Activated T-helper 2 cell treated with anti-CD3 and anti-CD28 coated beads, Interferon-gamma antibody, Interleukin-2, Interleukin-4, amounts not matched to agents 10 μg/mL and 5 μg/mL and 100 μg/mL, durations not matched to agents 14 hours and 24 hours and 36 hours (primary cell): ENCODE results near the gene CHAD. TPM values are rescaled to one million over a fixed set of nuclear protein-coding genes. Genes with fewer than 3 reads are reported as not detected.

Experiments
- DNase-seq: peaks from one replicate; pipeline ENCODE4 v3.0.0; 2021; ENCODE audit warnings: low spot score
- H3K27ac Mint-ChIP-seq: one replicate; pipeline ENCODE4 v1.8.0; 2021; ENCODE audit warnings: mixed read lengths
- H3K27me3 Mint-ChIP-seq: one replicate; pipeline ENCODE4 v1.8.0; 2021; ENCODE audit warnings: low read depth, mixed read lengths
- H3K36me3 Mint-ChIP-seq: one replicate; pipeline ENCODE4 v1.8.0; 2021; ENCODE audit warnings: low read depth, mixed read lengths
- H3K4me1 Mint-ChIP-seq: one replicate; pipeline ENCODE4 v1.8.0; 2021; ENCODE audit warnings: low read depth, mixed read lengths
- H3K4me3 Mint-ChIP-seq: one replicate; pipeline ENCODE4 v1.8.0; 2021; ENCODE audit warnings: low read depth, mild to moderate bottlenecking, moderate library complexity, mixed read lengths
- H3K9me3 Mint-ChIP-seq: one replicate; pipeline ENCODE4 v1.8.0; 2021; ENCODE audit warnings: mixed read lengths
- intact Hi-C: fragments of 100-400 bp; cut with micrococcal nuclease; formaldehyde crosslinking; loops from one replicate; pipeline ENCODE4 v1.15.1; 2023
- total RNA-seq: library from RNA; stranded (reverse); gene quantifications from 2 replicates; pipeline ENCODE4 v1.2.3, GENCODE V29; 2022

The CHAD gene
- total RNA-seq, 1 donor from 2014 or later, result not detected

GRCh38 chr17:50487213-50488096 lies 18.8 kb upstream of the CHAD start:
- H3K4me3 Mint-ChIP-seq, result no peak overlapping the region
- H3K27ac Mint-ChIP-seq, result no peak overlapping the region
- H3K27me3 Mint-ChIP-seq, result no peaks in the 10 kb centered on the region
- DNase-seq, result no peak
- peaks cover 4% of the 10 kb centered on the region for H3K4me1 Mint-ChIP-seq
- H3K9me3 Mint-ChIP-seq, result no peaks in the 10 kb centered on the region
- H3K36me3 Mint-ChIP-seq, result peaks cover 29% of the 10 kb centered on the region
- intact Hi-C loops, result loop anchor here (10.0 kb wide), 1 partner anchor 217 kb away; the partner anchor contains the start of gene ANKRD40

DNA sequence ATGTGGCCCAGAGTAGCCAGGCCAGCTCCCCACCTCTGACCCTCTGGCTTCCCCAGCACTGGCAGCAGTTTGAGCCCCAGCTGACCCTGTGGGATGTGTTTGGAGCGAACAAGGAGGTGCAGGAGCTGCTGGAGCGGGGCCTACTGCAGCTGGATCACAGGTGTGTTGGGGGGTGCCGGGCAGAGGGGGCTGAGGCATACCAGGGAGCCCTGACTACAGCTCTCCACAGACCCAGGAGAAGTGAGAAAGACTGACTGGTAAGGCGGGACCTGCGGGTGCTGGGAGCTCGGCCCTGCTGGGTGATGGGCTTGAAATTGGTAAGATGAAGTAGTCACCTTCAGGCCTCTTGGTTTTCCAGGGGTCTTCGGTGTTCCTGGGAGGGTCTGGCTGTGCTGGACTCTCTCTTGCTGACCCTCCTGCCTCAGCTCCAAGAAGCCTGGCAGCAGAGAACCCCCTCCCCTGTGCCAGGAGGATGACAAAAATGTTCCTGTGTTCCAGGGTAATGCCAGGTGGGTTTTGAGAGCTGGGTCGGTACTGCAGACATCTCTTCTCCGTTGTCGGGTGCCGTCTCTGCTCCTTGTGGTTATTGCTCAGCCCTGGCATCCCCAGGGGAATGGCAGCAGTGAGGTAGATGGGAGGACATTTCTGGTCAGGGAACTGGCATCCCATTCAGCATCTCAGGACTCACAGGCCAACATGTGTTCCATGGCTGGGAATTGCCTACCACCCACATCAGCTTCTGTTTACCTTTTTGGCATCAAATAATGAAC lies 15.9 kb upstream of the CHAD start:
- H3K4me1 Mint-ChIP-seq, result peaks cover 11% of the 10 kb centered on the region
- H3K27ac Mint-ChIP-seq, result no peak overlapping the region
- no peak overlapping the region for H3K4me3 Mint-ChIP-seq
- H3K27me3 Mint-ChIP-seq, result no peaks in the 10 kb centered on the region
- intact Hi-C loops, result loop anchor here (5.0 to 10.0 kb wide), 2 partner anchors 143 to 220 kb away; partner anchors contain the start of gene ANKRD40
- H3K9me3 Mint-ChIP-seq, result no peaks in the 10 kb centered on the region
- no peak for DNase-seq
- H3K36me3 Mint-ChIP-seq, result peaks cover 34% of the 10 kb centered on the region

GRCh38 chr17:50483266-50483665 lies 14.6 kb upstream of the CHAD start:
- H3K27me3 Mint-ChIP-seq, result no peaks in the 10 kb centered on the region
- intact Hi-C loops, result loop anchor here (5.0 to 10.0 kb wide), 2 partner anchors 144 to 222 kb away; partner anchors contain the start of gene ANKRD40
- no peaks in the 10 kb centered on the region for H3K9me3 Mint-ChIP-seq
- peaks cover 15% of the 10 kb centered on the region for H3K4me1 Mint-ChIP-seq
- no peak overlapping the region for H3K27ac Mint-ChIP-seq
- no peak overlapping the region for H3K4me3 Mint-ChIP-seq
- peaks cover 36% of the 10 kb centered on the region for H3K36me3 Mint-ChIP-seq
- DNase-seq, result no peak

DNA sequence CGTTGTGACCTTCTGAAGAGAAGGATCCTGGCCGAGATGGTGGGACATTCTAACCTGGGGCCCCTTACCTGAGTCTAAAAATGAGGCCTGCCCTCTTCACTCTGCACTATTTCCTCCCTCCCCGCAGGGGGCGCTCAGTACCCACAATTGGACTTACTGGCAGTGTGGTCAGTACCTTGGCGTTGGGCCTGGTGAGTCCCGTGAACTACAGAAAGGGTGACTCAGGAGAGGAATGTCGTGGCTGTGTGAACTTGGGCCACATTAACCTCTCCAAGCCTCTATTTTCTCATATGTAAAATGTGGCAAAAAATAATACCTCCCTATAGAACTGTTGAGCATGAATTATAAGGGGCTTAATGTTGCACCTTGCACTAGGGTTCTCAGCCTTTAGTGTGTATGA lies 13.8 kb upstream of the CHAD start:
- peak; percentile 64 for DNase-seq
- intact Hi-C loops, result loop anchor here (1.0 to 10.0 kb wide), 3 partner anchors 60 to 222 kb away; partner anchors contain the start of gene ANKRD40
- Mint-ChIP-seq H3K27me3 (no peaks in the 10 kb centered on the region), H3K4me1 (peaks cover 18% of the 10 kb centered on the region), H3K36me3 (peaks cover 36% of the 10 kb centered on the region), H3K4me3 (no peak overlapping the region), H3K27ac (peak overlapping the region; percentile 63), H3K9me3 (no peaks in the 10 kb centered on the region)

DNA sequence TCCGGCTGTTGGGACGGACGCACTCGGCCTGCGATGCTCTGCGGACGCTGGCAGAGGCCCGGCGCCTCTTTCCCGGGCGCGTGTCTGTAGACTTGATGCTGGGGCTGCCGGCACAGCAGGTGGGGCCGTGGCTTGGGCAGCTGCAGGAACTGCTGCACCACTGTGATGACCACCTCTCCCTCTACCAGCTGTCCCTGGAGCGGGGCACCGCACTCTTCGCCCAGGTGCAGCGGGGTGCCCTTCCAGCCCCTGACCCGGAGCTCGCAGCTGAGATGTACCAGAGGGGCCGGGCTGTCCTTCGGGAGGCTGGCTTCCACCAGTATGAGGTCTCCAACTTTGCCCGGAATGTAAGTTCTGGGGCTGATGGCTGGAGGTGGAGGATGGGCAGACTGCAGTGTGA lies 13.4 kb upstream of the CHAD start:
- H3K27ac Mint-ChIP-seq, result no peak overlapping the region
- no peak for DNase-seq
- intact Hi-C loops, result loop anchor here (1.0 to 10.0 kb wide), 3 partner anchors 60 to 223 kb away; partner anchors contain the start of gene ANKRD40
- H3K4me3 Mint-ChIP-seq, result no peak overlapping the region
- H3K27me3 Mint-ChIP-seq, result no peaks in the 10 kb centered on the region
- H3K4me1 Mint-ChIP-seq, result peaks cover 18% of the 10 kb centered on the region
- H3K9me3 Mint-ChIP-seq, result no peaks in the 10 kb centered on the region
- peaks cover 36% of the 10 kb centered on the region for H3K36me3 Mint-ChIP-seq

- Mint-ChIP-seq H3K27me3 (no peaks in the 10 kb centered on the region), H3K36me3 (peaks cover 36% of the 10 kb centered on the region), H3K4me3 (no peak overlapping the region), H3K27ac (no peak overlapping the region), H3K4me1 (peaks cover 18% of the 10 kb centered on the region), H3K9me3 (no peaks in the 10 kb centered on the region)
- intact Hi-C loops, result loop anchor here (1.0 to 10.0 kb wide), 3 partner anchors 61 to 223 kb away; partner anchors contain the start of gene ANKRD40
- no peak for DNase-seq
Observed at GRCh38 chr17:50481648-50482047, 13.0 kb upstream of the CHAD start.

DNA sequence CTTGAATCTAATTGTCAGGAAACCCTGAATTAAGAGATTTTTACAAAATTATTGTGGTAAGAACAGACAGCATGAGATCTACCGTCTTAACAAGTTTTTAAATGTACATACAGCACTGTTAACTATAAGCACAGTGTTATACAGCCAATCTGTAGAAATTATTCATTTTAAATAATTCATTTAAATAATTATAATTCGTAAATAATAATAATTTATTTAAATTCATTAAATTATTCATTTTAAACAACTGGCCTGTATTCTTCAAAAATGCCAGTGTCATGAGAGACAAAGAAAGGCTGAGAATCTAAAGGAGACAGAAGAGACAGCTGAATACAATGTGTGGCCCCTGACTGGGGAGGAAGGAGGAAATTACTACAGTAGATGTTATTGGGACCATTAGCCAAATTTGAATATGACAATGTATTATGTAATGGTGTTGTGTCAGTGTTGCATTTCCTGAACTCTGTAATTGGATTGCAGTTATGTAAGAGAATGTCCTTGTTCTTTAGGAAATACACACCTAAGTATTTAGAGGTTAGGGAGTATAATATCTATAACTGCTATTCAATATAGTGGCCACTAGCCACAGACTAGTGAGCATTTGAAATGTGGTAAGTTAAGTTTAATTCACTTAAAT lies 12.3 kb upstream of the CHAD start:
- intact Hi-C loops, result loop anchor here (5.0 to 10.0 kb wide), 2 partner anchors 146 to 224 kb away; partner anchors contain the start of gene ANKRD40
- H3K4me1 Mint-ChIP-seq, result peaks cover 18% of the 10 kb centered on the region
- H3K9me3 Mint-ChIP-seq, result no peaks in the 10 kb centered on the region
- peaks cover 4% of the 10 kb centered on the region for H3K27me3 Mint-ChIP-seq
- DNase-seq, result no peak
- H3K4me3 Mint-ChIP-seq, result no peak overlapping the region
- H3K36me3 Mint-ChIP-seq, result peaks cover 36% of the 10 kb centered on the region
- no peak overlapping the region for H3K27ac Mint-ChIP-seq

DNA sequence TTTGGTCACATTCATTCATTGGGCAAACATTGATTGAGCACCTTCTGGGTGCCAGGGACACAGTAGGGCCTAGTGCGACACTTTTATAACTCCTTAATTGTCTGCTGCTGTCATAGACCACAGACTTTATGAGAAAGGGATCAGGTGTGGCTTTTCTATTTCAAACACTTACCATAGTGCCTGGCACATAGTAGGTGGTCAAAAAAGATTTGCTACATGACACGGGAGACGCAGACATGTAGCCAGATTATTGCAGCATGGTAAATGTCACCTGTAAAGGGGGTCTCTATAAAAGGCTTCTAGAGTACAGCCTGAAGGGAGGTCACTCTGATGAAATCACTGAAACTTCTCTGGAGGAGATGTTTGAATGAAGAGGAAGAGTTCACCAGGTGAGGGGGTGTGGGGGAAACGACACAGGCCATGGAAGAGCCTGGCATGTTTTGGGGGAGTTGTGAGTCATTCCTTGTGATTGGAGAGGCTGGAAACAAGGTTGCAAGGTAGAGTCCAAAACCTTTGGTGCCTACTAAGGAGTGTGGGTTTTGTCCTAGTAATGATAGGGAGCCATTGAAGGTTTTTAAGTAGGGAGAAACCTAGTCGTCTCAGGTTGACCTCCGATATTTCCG lies 11.6 kb upstream of the CHAD start:
- Mint-ChIP-seq H3K27ac (no peak overlapping the region), H3K4me1 (peaks cover 18% of the 10 kb centered on the region)
- intact Hi-C loops, result loop anchor here (5.0 to 10.0 kb wide), 2 partner anchors 147 to 225 kb away; partner anchors contain the start of gene ANKRD40

GRCh38 chr17:50479522-50480141 lies 11.0 kb upstream of the CHAD start:
- intact Hi-C loops, result loop anchor here (2.0 to 10.0 kb wide), 4 partner anchors 29 to 275 kb away; partner anchors contain the start of genes ANKRD40, COL1A1 and MYCBPAP

More for the DNA sequence above, 11.6 kb upstream of the CHAD start:
- H3K4me3 Mint-ChIP-seq, result peak overlapping the region; percentile 84
- H3K36me3 Mint-ChIP-seq, result peaks cover 31% of the 10 kb centered on the region
- DNase-seq, result no peak
- no peaks in the 10 kb centered on the region for H3K9me3 Mint-ChIP-seq
- peaks cover 4% of the 10 kb centered on the region for H3K27me3 Mint-ChIP-seq

DNA sequence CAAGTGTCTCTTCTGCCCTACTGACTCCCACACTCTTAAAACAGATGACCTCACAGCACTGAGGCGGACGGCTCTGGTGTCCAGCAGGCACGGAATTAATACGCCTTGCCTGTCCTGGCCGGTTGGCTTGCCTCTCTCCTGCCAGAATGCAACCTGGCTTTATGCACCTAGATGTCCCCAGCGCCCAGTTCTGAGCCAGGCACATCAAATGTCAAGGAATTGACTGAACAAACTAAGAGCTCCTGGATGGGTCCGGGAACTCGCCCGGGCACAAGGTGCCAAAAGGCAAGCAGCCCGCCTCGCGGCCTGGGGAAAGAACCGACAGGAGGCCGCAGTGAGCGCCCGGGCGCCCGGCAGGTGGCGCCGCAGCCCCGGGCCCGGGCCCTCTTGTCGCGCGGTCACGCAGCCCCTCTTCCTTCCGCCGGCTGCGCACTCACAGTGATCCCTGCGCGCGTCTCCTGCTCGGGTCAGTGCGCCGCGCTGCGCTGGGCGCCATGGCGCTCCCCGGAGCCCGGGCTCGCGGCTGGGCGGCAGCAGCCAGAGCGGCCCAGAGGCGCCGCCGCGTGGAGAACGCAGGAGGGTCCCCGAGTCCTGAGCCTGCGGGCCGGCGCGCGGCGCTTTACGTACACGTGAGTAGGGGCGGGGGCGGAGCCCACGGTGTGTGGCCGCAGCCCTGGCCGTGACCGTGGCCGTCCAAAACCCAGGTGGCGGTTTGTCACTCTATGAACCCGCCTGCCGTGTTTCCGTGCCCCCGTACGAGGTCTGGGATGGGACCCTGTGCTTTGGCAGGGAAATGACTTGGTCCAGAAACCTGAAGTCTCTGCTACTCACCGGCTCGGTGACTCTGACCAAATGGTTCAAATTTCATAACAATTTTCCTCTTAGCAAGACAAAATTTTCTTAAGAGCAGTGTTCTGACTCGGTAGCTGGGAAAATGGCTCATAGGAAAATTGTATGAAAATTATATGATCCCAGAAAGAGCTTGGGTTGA lies 10.0 kb upstream of the CHAD start, which contains the start of gene RSAD1:
Gene RSAD1, plus strand, starts transcription at position 470 of the 991 bp plus-strand sequence. Its CDS starts 25 bp downstream, at position 495.
- H3K9me3 Mint-ChIP-seq, result no peaks in the 10 kb centered on the region
- H3K4me3 Mint-ChIP-seq, result peak within 1 kb of the TSS; percentile 84
- intact Hi-C loops, result loop anchor here (1.0 to 10.0 kb wide), 3 partner anchors 30 to 274 kb away; partner anchors contain the start of genes COL1A1, MYCBPAP and SPATA20
- peak; percentile 79 for DNase-seq
- peak within 1 kb of the TSS; percentile 79 for H3K27ac Mint-ChIP-seq
- peaks cover 4% of the 10 kb centered on the region for H3K27me3 Mint-ChIP-seq
- peaks cover 18% of the 10 kb centered on the region for H3K36me3 Mint-ChIP-seq
- H3K4me1 Mint-ChIP-seq, result peaks cover 18% of the 10 kb centered on the region

More at GRCh38 chr17:50479522-50480141, 11.0 kb upstream of the CHAD start:
- peak; percentile 60 for DNase-seq
- Mint-ChIP-seq H3K9me3 (no peaks in the 10 kb centered on the region), H3K27ac (peak overlapping the region; percentile 69), H3K27me3 (peaks cover 4% of the 10 kb centered on the region), H3K4me1 (peaks cover 18% of the 10 kb centered on the region), H3K36me3 (peaks cover 25% of the 10 kb centered on the region), H3K4me3 (peak overlapping the region; percentile 84)
